K562 (cell line): Measurements from ENCODE around the gene ZNF484. TPM values are rescaled to one million over a fixed set of nuclear protein-coding genes. Genes with fewer than 3 reads are reported as not detected.

ENCODE experiments used
- ATAC-seq: fragments of 200-7000 bp; cut with Tn5 transposase; 3 replicates; pipeline ENCODE4 v1.9.1; 2020; ENCODE audit warnings: moderate library complexity
- BruUV-seq: library from RNA; stranded (reverse); fragments of 400-500 nt; replicated peaks from 2 replicates; lab custom pipeline; 2021; lab: Mats Ljungman, UMichigan
- CTCF ChIA-PET: fragments of 300-600 bp; formaldehyde crosslinking; extraction: SDS; loops from one replicate; lab custom pipeline; 2021; ENCODE audit warnings: low intra/inter-chr PET ratio; lab: Yijun Ruan, JAX
- POLR2A ChIA-PET: fragments of 300-600, 350-650 bp; sonication (Branson Sonifier 250); formaldehyde crosslinking; extraction: SDS; loops from one replicate; lab custom pipeline; 2021; ENCODE audit warnings: antibody characterized with exemption, inconsistent platforms; lab: Yijun Ruan, JAX
- DNase-seq, 4 experiments: peaks; one replicate each; pipeline versions ENCODE4 v3.0.0 to v3.0.0-alpha.2; 2011 to 2018; ENCODE audit warnings: low spot score in 3 of 4, mixed read lengths in 3 of 4; ENCODE audit errors: extremely low read depth in 1 of 4
- FAIRE-seq: peaks from 2 replicates; lab custom pipeline; 2011; peaks lifted over from hg19 to GRCh38; lab: Jason Lieb, UNC
- H2AFZ ChIP-seq: 2 replicates; pipeline ENCODE4 v1.6.0; 2011; ENCODE audit warnings: low read depth, low read length, control low read depth, inconsistent platforms
- H3K27ac ChIP-seq: fragments of 200-600 bp; 3 replicates; pipeline ENCODE4 v1.8.0; 2011; ENCODE audit warnings: low read depth, mild to moderate bottlenecking, control low read depth, inconsistent platforms, low read length, moderate library complexity, mixed read lengths; ENCODE audit errors: extremely low read depth
- H3K27me3 ChIP-seq, 2 experiments: fragments of 300-600 bp in 1 of 2; 2 replicates in 1 of 2; 3 replicates in 1 of 2; pipeline versions ENCODE4 v1.6.0 to v1.8.0; 2011; ENCODE audit warnings: inconsistent platforms in 2 of 2, low read length in 2 of 2, mild to moderate bottlenecking in 1 of 2, mixed read lengths in 1 of 2, moderate library complexity in 1 of 2; ENCODE audit not compliant: control insufficient read depth in 2 of 2, insufficient read depth in 2 of 2
- H3K36me3 ChIP-seq: fragments of 300-600 bp; 3 replicates; pipeline ENCODE4 v1.8.0; 2011; ENCODE audit warnings: mild to moderate bottlenecking, low read length, inconsistent platforms; ENCODE audit not compliant: control insufficient read depth, insufficient read depth
- H3K4me1 ChIP-seq, 2 experiments: fragments of 200-600 bp in 1 of 2; replicated peaks in 1 of 2; 2 replicates in 1 of 2; 3 replicates in 1 of 2; pipeline versions ENCODE4 v1.5.1 to v1.8.0; 2011; ENCODE audit warnings: inconsistent platforms in 2 of 2, low read length in 2 of 2, mild to moderate bottlenecking in 1 of 2, mixed read lengths in 1 of 2, moderate library complexity in 1 of 2; ENCODE audit not compliant: control insufficient read depth in 2 of 2, insufficient read depth in 2 of 2
- H3K4me2 ChIP-seq: 2 replicates; pipeline ENCODE4 v1.6.1; 2011; ENCODE audit warnings: low read length, control low read depth, inconsistent platforms, mixed read lengths; ENCODE audit not compliant: insufficient read depth
- H3K4me3 ChIP-seq: fragments of 200-600 bp; sonication (generic), shearing (Covaris generic); 2 replicates; pipeline ENCODE4 v1.5.1; 2016; ENCODE audit warnings: control low read depth, inconsistent platforms
- H3K79me2 ChIP-seq: fragments of 200-600 bp; 3 replicates; pipeline ENCODE4 v1.8.0; 2011; ENCODE audit warnings: low read length, inconsistent platforms; ENCODE audit not compliant: control insufficient read depth, insufficient read depth
- H3K9ac ChIP-seq, 2 experiments: 2 replicates each; pipeline versions ENCODE4 v1.6.0 to v1.6.1; 2011; ENCODE audit warnings: low read depth in 2 of 2, low read length in 2 of 2, control low read depth in 1 of 2, inconsistent platforms in 1 of 2, mild to moderate bottlenecking in 1 of 2, mixed read lengths in 1 of 2; ENCODE audit not compliant: insufficient read depth in 1 of 2
- H3K9me1 ChIP-seq: one replicate; pipeline ENCODE4 v1.6.0; 2011; ENCODE audit warnings: inconsistent platforms, mild to moderate bottlenecking, low read length, moderate library complexity; ENCODE audit not compliant: control insufficient read depth, insufficient read depth
- H3K9me3 ChIP-seq: replicated peaks from 2 replicates; pipeline ENCODE4 v1.5.1; 2011; ENCODE audit warnings: low read depth, low read length, inconsistent platforms; ENCODE audit not compliant: control insufficient read depth, insufficient read depth
- H4K20me1 ChIP-seq: replicated peaks from 2 replicates; pipeline ENCODE4 v1.6.1; 2011; ENCODE audit warnings: low read length, inconsistent platforms, mixed read lengths; ENCODE audit not compliant: control insufficient read depth, insufficient read depth
- CREB1 ChIP-seq, 2 experiments: sonication (generic) in 1 of 2; formaldehyde crosslinking in 1 of 2; IDR thresholded peaks; 2 replicates each; pipeline versions ENCODE4 v1.6.1 to v1.8.0; 2012 to 2022; ENCODE audit warnings: inconsistent platforms in 1 of 2, mild to moderate bottlenecking in 1 of 2, missing genetic modification reagents in 1 of 2, moderate library complexity in 1 of 2
- GTF2E2 ChIP-seq: fragments of 200-800 bp; sonication (Bioruptor generic); IDR thresholded peaks from 2 replicates; pipeline ENCODE4 v1.6.1; 2016; ENCODE audit warnings: missing genetic modification characterization, missing compliant biosample characterization
- HNRNPL ChIP-seq: fragments of 200-400 bp; formaldehyde crosslinking; IDR thresholded peaks from 2 replicates; pipeline ENCODE4 v1.6.1; 2017; ENCODE audit warnings: low read depth, mild to moderate bottlenecking, low read length
- NFE2 ChIP-seq: IDR thresholded peaks from 2 replicates; pipeline ENCODE4 v1.6.1; 2014; ENCODE audit warnings: antibody characterized with exemption, low read depth
- ZNF24 ChIP-seq: fragments of 450-650 bp; IDR thresholded peaks from 2 replicates; pipeline ENCODE4 v1.6.1; 2016
- ZNF778 ChIP-seq: fragments of 450-650 bp; formaldehyde crosslinking; IDR thresholded peaks from 2 replicates; pipeline ENCODE4 v1.4.0; 2020; ENCODE audit warnings: mild to moderate bottlenecking, moderate library complexity
- WGBS: fragments of 100-300 bp; shearing (Covaris generic); methylation state at CpG from one replicate; pipeline ENCODE4 v1.1.6; 2016; ENCODE audit warnings: low coverage, mixed read lengths; ENCODE audit not compliant: insufficient coverage; ENCODE audit errors: missing lambda C conversion rate; 5-methylcytosine and 5-hydroxymethylcytosine counted together
- in situ Hi-C: fragments of 300-500 bp; cut with MboI; formaldehyde crosslinking; loops from 4 replicates; pipeline ENCODE4 v1.15.0; 2018; ENCODE audit warnings: inconsistent platforms, mixed read lengths
- intact Hi-C: fragments of 100-400 bp; cut with micrococcal nuclease; formaldehyde crosslinking; loops from 2 replicates; pipeline ENCODE4 v1.14.2; 2022
- polyA plus RNA-seq, 8 experiments: library from polyadenylated mRNA; depleted of rRNA in 4 of 8; stranded (reverse) in 5 of 8; unstranded in 3 of 8; fragments of >200 nt; fragmentation: Nextera tagmentation in 2 of 8; fragmentation: Illumina TruSeq in 1 of 8; extraction: Ambion mirVana in 2 of 8; extraction: Trizol in 1 of 8; gene quantifications; 2 replicates each; pipeline versions ENCODE4 v1.2.1 to v1.2.3, GENCODE V29; 2011 to 2014; ENCODE audit warnings: inconsistent platforms in 1 of 8, missing spikeins in 1 of 8
- total RNA-seq, 7 experiments: library from RNA; depleted of rRNA in 6 of 7; stranded (reverse); fragments of >200 nt in 6 of 7; fragmentation: Illumina TruSeq in 2 of 7; extraction: Trizol in 2 of 7; gene quantifications; 2 replicates each; pipeline versions ENCODE4 v1.2.1 to v1.2.3, GENCODE V29; 2011 to 2021; ENCODE audit warnings: low replicate concordance in 1 of 7
- TF ChIP-seq, protein P1 (sequence below): fragments of 200-800 bp; sonication (Bioruptor generic); IDR thresholded peaks from 2 replicates; pipeline ENCODE4 v1.6.1; 2017; ENCODE audit warnings: missing genetic modification characterization, missing compliant biosample characterization

The ZNF484 gene
- total and polyA plus RNA-seq, 9 of the 15 experiments (the other 6 are each of a cell fraction or from before 2014, with no cell fraction given) = 1.1 to 5.8 (median 2.5) TPM

DNA sequence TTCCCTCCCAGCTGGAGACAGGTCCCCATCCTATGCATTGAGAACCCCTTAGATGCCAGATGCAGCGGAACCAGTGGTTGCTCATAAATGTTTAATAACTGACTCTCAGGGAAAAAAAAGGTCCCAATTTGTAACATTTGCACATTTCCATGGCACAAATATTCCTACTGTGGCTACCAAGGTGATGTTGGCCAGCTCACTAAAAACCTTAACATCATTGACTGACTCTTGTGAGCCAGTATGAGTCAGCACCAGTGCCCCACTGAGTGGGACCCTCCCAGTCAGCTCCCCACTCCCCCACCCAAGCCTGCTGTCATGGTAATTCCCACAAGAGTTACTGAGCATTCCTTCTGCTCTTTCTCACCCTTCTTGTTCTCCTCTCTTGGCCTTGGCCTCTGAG lies 42.6 kb upstream of the ZNF484 start:
- H3K4me1 ChIP-seq = peaks cover 0 to 3% of the 10 kb centered on the region in 2 experiments; a peak in 1 of 5 replicates
- peaks cover 5 to 46% of the 10 kb centered on the region in 2 experiments; a peak in 4 of 5 replicates for H3K27me3 ChIP-seq
- no peak overlapping the region for H3K9ac ChIP-seq
- no peak overlapping the region for H3K27ac ChIP-seq
- H2AFZ ChIP-seq = no peak overlapping the region
- H3K79me2 ChIP-seq = no peaks in the 10 kb centered on the region
- FAIRE-seq (no peak), DNase-seq (no peak), ATAC-seq (no peak)
- H3K36me3 ChIP-seq = no peaks in the 10 kb centered on the region
- BruUV-seq = no TSS peak
- no peak overlapping the region for H3K4me2 ChIP-seq
- ChIA-PET POLR2A (interaction anchor here (0.5 to 0.8 kb wide), 2 partner anchors 156 to 216 kb away, joined by 3 read pairs; no protein-coding TSS in a partner anchor), CTCF (no interaction called here)
- WGBS = 27% methylated on average over 1 of the region's 1 CpG
- in situ Hi-C loops = no loop called here
- no peaks in the 10 kb centered on the region; the same call in 1 of the 2 replicates for H4K20me1 ChIP-seq
- intact Hi-C loops = no loop called here
- no peaks in the 10 kb centered on the region for H3K9me1 ChIP-seq
- TF ChIP-seq GTF2E2 (tag) (no peak), HNRNPL (no peak), ZNF778 (CRISPR knock-in tag) (no peak), ZNF24 (no peak), CREB1 (IDR thresholded peaks at IDR 0.05) (no peak), CREB1 (CRISPR knock-in tag; IDR thresholded peaks at IDR 0.05) (no peak), NFE2 (0 out of 2 replicates have a peak, but pooled peaks have one; percentile 11)
- TF ChIP-seq, protein P1, sequence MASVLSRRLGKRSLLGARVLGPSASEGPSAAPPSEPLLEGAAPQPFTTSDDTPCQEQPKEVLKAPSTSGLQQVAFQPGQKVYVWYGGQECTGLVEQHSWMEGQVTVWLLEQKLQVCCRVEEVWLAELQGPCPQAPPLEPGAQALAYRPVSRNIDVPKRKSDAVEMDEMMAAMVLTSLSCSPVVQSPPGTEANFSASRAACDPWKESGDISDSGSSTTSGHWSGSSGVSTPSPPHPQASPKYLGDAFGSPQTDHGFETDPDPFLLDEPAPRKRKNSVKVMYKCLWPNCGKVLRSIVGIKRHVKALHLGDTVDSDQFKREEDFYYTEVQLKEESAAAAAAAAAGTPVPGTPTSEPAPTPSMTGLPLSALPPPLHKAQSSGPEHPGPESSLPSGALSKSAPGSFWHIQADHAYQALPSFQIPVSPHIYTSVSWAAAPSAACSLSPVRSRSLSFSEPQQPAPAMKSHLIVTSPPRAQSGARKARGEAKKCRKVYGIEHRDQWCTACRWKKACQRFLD (CRISPR knock-in tag) = no peak
- TF ChIP-seq, all 486 proteins: peak for 1
- H3K9me3 ChIP-seq = no peaks in the 10 kb centered on the region
- no peak overlapping the region for H3K4me3 ChIP-seq
